Measurements from ENCODE around the gene PHF12.

DNA sequence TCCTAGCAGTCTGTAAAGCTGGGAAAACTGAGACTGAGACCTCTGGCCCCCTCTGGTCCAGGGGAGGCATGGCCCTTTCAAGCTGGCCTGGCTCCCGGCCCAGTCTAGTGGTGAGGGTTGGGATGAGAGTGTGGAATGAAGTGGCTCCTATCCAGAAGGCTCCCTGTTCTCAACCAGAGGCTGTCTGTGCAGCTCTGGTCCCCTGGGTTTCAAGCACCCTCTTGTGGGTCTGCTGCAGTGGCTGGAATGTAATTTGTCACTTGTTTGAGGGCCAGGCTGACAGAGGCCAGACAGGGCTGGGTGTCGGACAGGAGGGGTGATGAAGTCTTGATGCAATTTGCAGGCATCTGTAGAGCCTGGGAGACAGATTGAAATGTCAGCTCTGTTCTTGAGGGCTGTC is 22.1 kb upstream of the PHF12 start:
- TF ChIP-seq, protein P1, sequence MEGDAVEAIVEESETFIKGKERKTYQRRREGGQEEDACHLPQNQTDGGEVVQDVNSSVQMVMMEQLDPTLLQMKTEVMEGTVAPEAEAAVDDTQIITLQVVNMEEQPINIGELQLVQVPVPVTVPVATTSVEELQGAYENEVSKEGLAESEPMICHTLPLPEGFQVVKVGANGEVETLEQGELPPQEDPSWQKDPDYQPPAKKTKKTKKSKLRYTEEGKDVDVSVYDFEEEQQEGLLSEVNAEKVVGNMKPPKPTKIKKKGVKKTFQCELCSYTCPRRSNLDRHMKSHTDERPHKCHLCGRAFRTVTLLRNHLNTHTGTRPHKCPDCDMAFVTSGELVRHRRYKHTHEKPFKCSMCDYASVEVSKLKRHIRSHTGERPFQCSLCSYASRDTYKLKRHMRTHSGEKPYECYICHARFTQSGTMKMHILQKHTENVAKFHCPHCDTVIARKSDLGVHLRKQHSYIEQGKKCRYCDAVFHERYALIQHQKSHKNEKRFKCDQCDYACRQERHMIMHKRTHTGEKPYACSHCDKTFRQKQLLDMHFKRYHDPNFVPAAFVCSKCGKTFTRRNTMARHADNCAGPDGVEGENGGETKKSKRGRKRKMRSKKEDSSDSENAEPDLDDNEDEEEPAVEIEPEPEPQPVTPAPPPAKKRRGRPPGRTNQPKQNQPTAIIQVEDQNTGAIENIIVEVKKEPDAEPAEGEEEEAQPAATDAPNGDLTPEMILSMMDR (conservative IDR thresholded peaks at IDR 0.05; ENCODE audit: low read depth in 2 of 2), result no peak
- no peak for TF ChIP-seq EZH2 (IDR thresholded peaks at IDR 0.05; ENCODE audit: low read depth, unreplicated experiment)
- TF ChIP-seq EZH2phosphoT487 (IDR thresholded peaks at IDR 0.05; ENCODE audit: unreplicated experiment), result no peak
- TF ChIP-seq CREB1 (CRISPR knock-in tag; IDR thresholded peaks at IDR 0.05; ENCODE audit: low read depth), result no peak
- TF ChIP-seq POLR2AphosphoS5 (IDR thresholded peaks at IDR 0.05; ENCODE audit: low read depth), result no peak
- TF ChIP-seq, protein P2, sequence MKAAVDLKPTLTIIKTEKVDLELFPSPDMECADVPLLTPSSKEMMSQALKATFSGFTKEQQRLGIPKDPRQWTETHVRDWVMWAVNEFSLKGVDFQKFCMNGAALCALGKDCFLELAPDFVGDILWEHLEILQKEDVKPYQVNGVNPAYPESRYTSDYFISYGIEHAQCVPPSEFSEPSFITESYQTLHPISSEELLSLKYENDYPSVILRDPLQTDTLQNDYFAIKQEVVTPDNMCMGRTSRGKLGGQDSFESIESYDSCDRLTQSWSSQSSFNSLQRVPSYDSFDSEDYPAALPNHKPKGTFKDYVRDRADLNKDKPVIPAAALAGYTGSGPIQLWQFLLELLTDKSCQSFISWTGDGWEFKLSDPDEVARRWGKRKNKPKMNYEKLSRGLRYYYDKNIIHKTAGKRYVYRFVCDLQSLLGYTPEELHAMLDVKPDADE (IDR thresholded peaks at IDR 0.05), result no peak
- TF ChIP-seq ZNF331 (CRISPR knock-in tag; IDR thresholded peaks at IDR 0.05; ENCODE audit: low read depth), result no peak
- TF ChIP-seq, protein P3, sequence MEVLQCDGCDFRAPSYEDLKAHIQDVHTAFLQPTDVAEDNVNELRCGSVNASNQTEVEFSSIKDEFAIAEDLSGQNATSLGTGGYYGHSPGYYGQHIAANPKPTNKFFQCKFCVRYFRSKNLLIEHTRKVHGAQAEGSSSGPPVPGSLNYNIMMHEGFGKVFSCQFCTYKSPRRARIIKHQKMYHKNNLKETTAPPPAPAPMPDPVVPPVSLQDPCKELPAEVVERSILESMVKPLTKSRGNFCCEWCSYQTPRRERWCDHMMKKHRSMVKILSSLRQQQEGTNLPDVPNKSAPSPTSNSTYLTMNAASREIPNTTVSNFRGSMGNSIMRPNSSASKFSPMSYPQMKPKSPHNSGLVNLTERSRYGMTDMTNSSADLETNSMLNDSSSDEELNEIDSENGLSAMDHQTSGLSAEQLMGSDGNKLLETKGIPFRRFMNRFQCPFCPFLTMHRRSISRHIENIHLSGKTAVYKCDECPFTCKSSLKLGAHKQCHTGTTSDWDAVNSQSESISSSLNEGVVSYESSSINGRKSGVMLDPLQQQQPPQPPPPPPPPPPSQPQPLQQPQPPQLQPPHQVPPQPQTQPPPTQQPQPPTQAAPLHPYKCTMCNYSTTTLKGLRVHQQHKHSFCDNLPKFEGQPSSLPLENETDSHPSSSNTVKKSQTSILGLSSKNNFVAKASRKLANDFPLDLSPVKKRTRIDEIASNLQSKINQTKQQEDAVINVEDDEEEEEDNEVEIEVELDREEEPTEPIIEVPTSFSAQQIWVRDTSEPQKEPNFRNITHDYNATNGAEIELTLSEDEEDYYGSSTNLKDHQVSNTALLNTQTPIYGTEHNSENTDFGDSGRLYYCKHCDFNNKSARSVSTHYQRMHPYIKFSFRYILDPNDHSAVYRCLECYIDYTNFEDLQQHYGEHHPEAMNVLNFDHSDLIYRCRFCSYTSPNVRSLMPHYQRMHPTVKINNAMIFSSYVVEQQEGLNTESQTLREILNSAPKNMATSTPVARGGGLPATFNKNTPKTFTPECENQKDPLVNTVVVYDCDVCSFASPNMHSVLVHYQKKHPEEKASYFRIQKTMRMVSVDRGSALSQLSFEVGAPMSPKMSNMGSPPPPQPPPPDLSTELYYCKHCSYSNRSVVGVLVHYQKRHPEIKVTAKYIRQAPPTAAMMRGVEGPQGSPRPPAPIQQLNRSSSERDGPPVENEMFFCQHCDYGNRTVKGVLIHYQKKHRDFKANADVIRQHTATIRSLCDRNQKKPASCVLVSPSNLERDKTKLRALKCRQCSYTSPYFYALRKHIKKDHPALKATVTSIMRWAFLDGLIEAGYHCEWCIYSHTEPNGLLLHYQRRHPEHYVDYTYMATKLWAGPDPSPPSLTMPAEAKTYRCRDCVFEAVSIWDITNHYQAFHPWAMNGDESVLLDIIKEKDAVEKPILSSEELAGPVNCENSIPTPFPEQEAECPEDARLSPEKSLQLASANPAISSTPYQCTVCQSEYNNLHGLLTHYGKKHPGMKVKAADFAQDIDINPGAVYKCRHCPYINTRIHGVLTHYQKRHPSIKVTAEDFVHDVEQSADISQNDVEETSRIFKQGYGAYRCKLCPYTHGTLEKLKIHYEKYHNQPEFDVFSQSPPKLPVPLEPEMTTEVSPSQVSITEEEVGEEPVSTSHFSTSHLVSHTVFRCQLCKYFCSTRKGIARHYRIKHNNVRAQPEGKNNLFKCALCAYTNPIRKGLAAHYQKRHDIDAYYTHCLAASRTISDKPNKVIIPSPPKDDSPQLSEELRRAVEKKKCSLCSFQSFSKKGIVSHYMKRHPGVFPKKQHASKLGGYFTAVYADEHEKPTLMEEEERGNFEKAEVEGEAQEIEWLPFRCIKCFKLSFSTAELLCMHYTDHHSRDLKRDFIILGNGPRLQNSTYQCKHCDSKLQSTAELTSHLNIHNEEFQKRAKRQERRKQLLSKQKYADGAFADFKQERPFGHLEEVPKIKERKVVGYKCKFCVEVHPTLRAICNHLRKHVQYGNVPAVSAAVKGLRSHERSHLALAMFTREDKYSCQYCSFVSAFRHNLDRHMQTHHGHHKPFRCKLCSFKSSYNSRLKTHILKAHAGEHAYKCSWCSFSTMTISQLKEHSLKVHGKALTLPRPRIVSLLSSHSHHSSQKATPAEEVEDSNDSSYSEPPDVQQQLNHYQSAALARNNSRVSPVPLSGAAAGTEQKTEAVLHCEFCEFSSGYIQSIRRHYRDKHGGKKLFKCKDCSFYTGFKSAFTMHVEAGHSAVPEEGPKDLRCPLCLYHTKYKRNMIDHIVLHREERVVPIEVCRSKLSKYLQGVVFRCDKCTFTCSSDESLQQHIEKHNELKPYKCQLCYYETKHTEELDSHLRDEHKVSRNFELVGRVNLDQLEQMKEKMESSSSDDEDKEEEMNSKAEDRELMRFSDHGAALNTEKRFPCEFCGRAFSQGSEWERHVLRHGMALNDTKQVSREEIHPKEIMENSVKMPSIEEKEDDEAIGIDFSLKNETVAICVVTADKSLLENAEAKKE (CRISPR knock-in tag; IDR thresholded peaks at IDR 0.05), result no peak
- TF ChIP-seq, protein P4, sequence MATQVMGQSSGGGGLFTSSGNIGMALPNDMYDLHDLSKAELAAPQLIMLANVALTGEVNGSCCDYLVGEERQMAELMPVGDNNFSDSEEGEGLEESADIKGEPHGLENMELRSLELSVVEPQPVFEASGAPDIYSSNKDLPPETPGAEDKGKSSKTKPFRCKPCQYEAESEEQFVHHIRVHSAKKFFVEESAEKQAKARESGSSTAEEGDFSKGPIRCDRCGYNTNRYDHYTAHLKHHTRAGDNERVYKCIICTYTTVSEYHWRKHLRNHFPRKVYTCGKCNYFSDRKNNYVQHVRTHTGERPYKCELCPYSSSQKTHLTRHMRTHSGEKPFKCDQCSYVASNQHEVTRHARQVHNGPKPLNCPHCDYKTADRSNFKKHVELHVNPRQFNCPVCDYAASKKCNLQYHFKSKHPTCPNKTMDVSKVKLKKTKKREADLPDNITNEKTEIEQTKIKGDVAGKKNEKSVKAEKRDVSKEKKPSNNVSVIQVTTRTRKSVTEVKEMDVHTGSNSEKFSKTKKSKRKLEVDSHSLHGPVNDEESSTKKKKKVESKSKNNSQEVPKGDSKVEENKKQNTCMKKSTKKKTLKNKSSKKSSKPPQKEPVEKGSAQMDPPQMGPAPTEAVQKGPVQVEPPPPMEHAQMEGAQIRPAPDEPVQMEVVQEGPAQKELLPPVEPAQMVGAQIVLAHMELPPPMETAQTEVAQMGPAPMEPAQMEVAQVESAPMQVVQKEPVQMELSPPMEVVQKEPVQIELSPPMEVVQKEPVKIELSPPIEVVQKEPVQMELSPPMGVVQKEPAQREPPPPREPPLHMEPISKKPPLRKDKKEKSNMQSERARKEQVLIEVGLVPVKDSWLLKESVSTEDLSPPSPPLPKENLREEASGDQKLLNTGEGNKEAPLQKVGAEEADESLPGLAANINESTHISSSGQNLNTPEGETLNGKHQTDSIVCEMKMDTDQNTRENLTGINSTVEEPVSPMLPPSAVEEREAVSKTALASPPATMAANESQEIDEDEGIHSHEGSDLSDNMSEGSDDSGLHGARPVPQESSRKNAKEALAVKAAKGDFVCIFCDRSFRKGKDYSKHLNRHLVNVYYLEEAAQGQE (IDR thresholded peaks at IDR 0.05; ENCODE audit: unreplicated experiment), result no peak

Measured in GM23338 (cell line).